GM19397 (cell line): ENCODE data around the gene HARBI1.

Source experiments
- ATAC-seq: cut with Tn5 transposase; IDR thresholded peaks from one replicate; pipeline ENCODE4 v1.9.1; 2021; ENCODE audit warnings: mild to moderate bottlenecking, moderate library complexity; ENCODE audit not compliant: unreplicated experiment

HARBI1 gene

DNA sequence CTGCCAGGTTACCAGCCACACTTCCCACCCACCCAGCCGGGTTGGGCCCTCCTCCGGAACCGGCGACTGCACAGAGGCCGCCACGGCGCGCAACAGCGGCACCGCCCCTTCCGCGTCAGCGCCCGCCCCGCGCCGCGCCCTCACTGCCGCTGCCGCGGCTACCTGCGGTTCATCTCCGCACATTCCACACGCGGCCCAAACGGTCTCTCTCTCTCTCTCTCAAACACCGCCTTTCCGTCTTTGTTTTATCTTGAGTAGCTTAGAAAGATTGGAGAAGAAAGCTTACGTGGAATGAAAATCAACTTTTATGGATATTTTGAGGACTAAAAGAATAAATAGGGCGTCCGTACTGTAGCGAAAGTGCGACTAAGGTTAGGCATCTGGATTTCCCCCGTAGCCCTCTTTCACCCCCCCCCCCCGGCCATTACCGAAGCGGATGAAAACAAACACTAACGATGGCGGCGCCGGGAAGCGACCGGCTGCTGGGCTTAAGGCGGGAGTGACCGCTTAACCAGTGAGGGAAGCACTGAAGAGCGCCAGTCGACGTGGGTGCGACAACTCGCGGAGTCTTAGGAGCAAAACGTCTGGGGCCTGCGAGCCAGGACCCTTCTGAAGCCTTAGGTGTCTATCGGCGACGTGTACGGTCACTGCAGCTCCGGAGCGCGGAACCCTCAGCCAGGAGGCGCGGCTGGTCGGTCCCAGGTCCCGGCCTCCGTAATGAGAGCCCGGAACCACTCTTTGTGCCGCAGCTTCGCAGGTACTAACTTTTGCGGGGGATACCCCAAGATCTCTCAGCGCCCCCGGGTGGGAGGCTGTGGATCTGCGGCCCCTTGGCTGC is at the start of gene HARBI1, which contains the start of gene ATG13:
HARBI1 (minus strand) TSS at position 94 of the 838 bp plus-strand sequence. CDS start 990 bp downstream, outside the sequence.
ATG13 (plus strand) TSS at position 420 of the 838 bp plus-strand sequence. CDS start 26,739 bp downstream, outside the sequence.
- peak; percentile 99 for ATAC-seq

DNA sequence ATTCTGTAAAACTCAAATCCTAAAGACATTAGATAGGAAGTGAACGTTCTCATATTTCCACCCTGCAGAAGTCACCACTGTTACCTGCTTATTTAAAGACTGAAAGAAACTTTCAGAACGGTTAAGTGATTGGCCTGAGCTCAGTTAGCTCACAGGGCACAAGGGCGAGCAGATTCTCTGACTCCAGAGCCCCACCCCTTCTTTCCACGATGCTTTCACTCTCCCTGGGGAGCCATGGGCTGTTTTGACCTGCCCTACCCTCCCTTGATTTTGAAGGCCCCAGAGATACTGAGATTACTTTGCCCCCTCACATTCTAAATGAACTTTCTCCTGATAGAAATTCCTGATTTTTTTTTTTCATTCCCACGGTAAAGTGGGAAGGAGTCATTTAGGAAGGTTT is 49.5 kb upstream of the HARBI1 start:
- no peak for ATAC-seq

- ATAC-seq = no peak
These were observed 48.3 kb upstream of the HARBI1 start for GRCh38 chr11:46665356-46665755.

DNA sequence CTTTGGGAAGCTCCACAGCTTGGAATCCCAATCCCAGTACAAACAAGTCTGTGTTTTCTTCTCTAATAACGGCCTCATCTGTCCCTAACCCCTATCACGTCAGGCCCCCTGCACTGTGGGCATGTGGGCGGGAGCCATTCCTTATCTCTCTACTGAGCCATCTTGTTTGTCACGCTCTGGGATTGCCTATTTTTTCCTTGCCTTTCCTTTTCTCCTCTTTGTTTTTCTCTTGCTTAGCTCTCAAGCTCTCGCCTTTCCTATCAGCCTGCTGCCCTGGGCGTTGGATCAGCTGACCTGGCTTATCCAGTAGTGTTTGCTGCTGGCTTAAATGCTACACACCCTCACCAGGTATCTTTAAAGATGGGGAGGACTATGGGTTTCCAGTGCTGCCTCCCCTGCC is 47.6 kb upstream of the HARBI1 start:
- no peak for ATAC-seq

- ATAC-seq = no peak
These were observed 46.4 kb upstream of the HARBI1 start for GRCh38 chr11:46663277-46663940.

- no peak for ATAC-seq
These were observed 45.3 kb upstream of the HARBI1 start for GRCh38 chr11:46662366-46662765.

- no peak for ATAC-seq
These were observed 44.8 kb upstream of the HARBI1 start for GRCh38 chr11:46661836-46662235.

GRCh38 chr11:46659908-46660307 is 42.9 kb upstream of the HARBI1 start:
- no peak for ATAC-seq

- ATAC-seq = no peak
These were observed 41.2 kb upstream of the HARBI1 start for GRCh38 chr11:46658259-46658658.

- no peak for ATAC-seq
These were observed 40.2 kb upstream of the HARBI1 start for GRCh38 chr11:46657186-46657585.

DNA sequence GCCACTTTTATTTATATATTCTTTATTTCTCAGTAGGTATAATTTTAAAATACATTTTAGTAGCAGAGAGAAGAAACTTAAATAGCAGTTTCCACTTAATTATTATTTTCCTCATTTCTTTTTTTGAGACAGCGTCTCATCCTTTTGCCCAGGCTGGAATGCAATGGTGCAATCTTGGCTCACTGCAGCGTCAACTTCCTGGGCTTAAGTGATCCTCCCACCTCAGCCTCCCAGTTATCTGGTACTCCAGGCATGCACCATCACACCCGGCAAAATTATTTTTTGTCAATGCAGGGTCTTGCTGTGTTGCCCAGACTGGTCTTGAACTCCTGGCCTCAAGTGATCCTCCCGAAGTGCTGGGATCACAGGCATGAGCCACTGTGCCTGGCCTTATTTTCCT is 38.6 kb upstream of the HARBI1 start:
- ATAC-seq = no peak

- no peak for ATAC-seq
These were observed 32.2 kb upstream of the HARBI1 start for GRCh38 chr11:46649180-46649738.

- ATAC-seq = no peak
These were observed 27.0 kb upstream of the HARBI1 start for GRCh38 chr11:46643986-46644385.

- no peak for ATAC-seq
These were observed 26.5 kb upstream of the HARBI1 start for GRCh38 chr11:46643531-46643930.

DNA sequence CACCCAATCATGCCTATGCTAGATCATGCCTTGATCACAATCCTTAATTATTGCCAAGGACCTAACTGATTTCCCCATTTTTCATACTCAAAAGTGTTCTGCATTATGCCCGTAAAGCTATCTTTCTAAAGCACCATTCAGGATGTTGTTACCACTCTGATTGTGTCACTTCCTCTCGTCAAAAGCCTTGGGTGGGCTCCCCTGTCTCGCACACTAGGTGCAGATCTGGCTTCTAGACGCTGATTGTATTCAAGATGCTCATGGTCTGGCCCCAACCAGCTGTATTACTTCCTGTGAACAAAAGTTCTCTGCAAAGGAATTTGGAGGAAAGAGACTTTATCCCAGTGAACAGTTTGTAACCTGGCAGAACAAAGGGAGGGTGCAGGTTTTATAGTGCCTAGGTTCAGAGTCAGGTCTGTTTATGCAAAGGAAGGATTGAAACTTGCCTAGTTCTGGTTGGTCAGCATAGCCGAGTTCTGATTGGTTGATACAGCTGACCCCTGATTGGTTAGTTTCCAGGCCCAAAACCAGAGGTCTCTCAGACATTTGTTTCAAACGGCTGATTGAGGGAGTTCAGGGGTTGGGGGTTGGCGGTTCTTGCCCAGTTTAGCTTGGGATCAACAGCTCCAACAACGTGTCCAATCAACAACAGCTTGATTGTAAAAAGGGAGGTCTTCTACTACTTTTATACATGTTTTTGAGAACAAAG is 25.8 kb upstream of the HARBI1 start:
- ATAC-seq = no peak

GRCh38 chr11:46641639-46642038 is 24.6 kb upstream of the HARBI1 start:
- ATAC-seq = no peak

GRCh38 chr11:46640036-46640788 is 23.2 kb upstream of the HARBI1 start:
- no peak for ATAC-seq

DNA sequence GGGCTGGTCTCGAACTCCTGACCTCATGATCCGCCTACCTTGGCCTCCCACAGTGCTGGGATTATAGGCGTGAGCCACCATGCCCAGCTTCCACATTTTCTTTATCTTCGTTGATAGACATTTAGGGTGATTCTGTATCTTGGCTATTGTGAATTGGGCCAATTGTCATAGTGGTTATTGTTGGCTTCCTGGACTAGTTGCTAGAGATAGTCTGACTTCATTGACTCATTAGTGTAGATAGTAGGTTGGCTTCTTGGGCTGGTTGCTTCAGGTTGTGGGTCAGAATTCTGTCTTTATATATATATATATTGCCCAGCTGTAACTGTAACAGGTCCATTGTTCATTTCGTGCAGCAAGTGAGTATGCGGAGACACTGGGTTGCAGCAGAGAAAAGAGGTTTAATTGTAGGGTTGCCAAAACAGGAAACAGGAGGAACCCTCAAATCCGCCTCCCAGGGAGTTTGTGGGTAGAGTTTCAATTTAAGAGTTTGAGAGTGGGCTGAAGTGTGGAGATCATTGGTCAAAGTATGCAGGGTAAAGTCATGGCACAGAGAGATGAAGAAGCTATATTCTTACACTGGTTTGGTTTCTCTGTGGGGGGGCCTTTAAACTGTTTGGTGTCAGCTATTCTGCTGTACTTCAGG is 22.3 kb upstream of the HARBI1 start:
- no peak for ATAC-seq

- no peak for ATAC-seq
These were observed 20.5 kb upstream of the HARBI1 start for GRCh38 chr11:46637546-46637945.

GRCh38 chr11:46635557-46636139 is 18.6 kb upstream of the HARBI1 start:
- no peak for ATAC-seq
